Neural crest cell (in vitro differentiated cells): Measurements from ENCODE around the gene SRP68. TPM values are rescaled to one million over a fixed set of nuclear protein-coding genes. Genes with fewer than 3 reads are reported as not detected.
A peak's percentile ranks its signal among the peaks of the same experiment; 100 is the strongest.

Experiments
- DNase-seq: peaks from one replicate; pipeline ENCODE4 v3.0.0; 2021; ENCODE audit warnings: low read depth, mixed read lengths, low spot score
- H3K27ac Mint-ChIP-seq: one replicate; pipeline ENCODE4 v1.8.0; 2021; ENCODE audit warnings: mild to moderate bottlenecking, mixed read lengths; ENCODE audit not compliant: unreplicated experiment
- H3K27me3 Mint-ChIP-seq: 2 replicates; pipeline ENCODE4 v1.8.0; 2021; ENCODE audit warnings: low read depth, mild to moderate bottlenecking, mixed read lengths
- H3K36me3 Mint-ChIP-seq: 2 replicates; pipeline ENCODE4 v1.8.0; 2021; ENCODE audit warnings: low read depth, mild to moderate bottlenecking, mixed read lengths
- H3K4me1 Mint-ChIP-seq: 2 replicates; pipeline ENCODE4 v1.8.0; 2021; ENCODE audit warnings: mixed read lengths
- H3K4me3 Mint-ChIP-seq: one replicate; pipeline ENCODE4 v1.8.0; 2021; ENCODE audit warnings: mild to moderate bottlenecking, mixed read lengths
- H3K9me3 Mint-ChIP-seq: 2 replicates; pipeline ENCODE4 v1.8.0; 2021; ENCODE audit warnings: mixed read lengths
- total RNA-seq: library from RNA; stranded (reverse); gene quantifications from 2 replicates; pipeline ENCODE4 v1.2.1, GENCODE V29; 2021
- TF ChIP-seq, protein P1 (sequence below): fragments of 200-600 bp; sonication (generic); conservative IDR thresholded peaks from 2 replicates; pipeline ENCODE4 v1.5.0; 2021; ENCODE audit warnings: antibody characterized with exemption, mild to moderate bottlenecking

Gene SRP68
- total RNA-seq, 1 donor from 2014 or later: 91.6 TPM

DNA sequence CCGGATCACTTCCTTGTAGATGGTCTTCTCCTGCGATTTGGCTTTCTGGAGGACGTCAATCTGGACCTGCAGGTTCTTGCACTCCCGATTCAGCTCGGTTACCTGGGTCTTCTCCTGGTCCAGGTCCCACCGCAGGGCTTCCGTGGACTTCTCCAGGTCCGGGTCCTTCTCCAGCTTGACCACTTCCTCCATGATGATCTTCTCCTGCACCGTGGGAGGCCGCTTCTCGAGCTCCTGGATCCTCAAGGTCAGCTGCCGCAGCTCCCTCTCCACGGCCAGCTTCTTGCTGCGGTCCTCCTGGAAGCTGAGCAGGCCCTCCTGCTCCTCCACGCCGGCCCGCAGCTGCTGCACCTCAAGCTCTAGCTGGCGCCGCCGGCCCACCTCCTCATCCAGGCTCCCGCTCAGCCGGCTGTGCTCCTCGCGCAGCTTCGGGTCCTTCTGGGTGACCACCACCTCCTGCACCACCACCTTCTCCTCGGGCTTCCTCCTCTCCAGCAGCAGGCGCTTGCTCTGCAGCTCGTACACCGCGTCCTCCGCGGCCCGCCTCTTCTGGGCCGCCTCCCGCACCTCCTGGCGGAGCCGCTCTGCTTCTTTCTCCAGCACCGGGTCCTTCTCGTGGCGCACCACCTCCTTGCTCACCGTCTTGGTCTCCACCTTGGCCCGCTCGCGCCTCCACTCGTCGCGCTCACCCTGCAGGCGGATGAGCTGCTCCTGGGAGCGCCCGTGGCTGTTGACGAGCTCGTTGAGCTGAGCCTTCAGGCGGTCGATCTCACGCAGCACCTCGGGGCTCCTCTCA is 63.5 kb downstream of the SRP68 start:
- TF ChIP-seq, protein P1, sequence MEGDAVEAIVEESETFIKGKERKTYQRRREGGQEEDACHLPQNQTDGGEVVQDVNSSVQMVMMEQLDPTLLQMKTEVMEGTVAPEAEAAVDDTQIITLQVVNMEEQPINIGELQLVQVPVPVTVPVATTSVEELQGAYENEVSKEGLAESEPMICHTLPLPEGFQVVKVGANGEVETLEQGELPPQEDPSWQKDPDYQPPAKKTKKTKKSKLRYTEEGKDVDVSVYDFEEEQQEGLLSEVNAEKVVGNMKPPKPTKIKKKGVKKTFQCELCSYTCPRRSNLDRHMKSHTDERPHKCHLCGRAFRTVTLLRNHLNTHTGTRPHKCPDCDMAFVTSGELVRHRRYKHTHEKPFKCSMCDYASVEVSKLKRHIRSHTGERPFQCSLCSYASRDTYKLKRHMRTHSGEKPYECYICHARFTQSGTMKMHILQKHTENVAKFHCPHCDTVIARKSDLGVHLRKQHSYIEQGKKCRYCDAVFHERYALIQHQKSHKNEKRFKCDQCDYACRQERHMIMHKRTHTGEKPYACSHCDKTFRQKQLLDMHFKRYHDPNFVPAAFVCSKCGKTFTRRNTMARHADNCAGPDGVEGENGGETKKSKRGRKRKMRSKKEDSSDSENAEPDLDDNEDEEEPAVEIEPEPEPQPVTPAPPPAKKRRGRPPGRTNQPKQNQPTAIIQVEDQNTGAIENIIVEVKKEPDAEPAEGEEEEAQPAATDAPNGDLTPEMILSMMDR: no peak
- Mint-ChIP-seq H3K27ac (no peak overlapping the region), H3K4me1 (no peaks in the 10 kb centered on the region), H3K4me3 (no peak overlapping the region), H3K27me3 (no peaks in the 10 kb centered on the region), H3K36me3 (no peaks in the 10 kb centered on the region), H3K9me3 (no peaks in the 10 kb centered on the region)
- DNase-seq: no peak

DNA sequence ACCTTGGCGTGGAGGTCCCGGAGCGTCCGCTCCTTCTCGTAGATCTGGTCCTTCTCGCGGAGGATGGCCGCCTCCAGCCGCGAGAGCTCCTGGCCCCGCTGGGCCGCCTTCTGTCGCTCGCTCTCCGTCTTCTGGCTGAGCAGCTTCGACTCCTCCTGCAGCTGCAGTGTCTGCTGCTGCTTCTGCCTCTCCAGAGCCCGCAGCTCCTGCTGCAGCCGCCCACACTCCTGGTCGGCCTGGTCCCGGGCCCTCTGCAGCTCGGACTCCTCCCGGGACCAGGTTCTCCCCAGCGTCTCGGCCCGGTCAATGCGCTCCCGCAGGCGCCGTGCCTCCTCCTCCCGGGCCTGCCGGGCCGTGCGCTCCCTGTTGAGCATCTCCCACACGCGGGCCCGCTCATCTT is 64.1 kb downstream of the SRP68 start:
- Mint-ChIP-seq H3K4me1 (no peaks in the 10 kb centered on the region), H3K4me3 (no peak overlapping the region), H3K9me3 (no peaks in the 10 kb centered on the region), H3K27me3 (no peaks in the 10 kb centered on the region), H3K27ac (peak overlapping the region; percentile 67), H3K36me3 (no peaks in the 10 kb centered on the region)
- no peak for DNase-seq
- TF ChIP-seq, protein P1: no peak

DNA sequence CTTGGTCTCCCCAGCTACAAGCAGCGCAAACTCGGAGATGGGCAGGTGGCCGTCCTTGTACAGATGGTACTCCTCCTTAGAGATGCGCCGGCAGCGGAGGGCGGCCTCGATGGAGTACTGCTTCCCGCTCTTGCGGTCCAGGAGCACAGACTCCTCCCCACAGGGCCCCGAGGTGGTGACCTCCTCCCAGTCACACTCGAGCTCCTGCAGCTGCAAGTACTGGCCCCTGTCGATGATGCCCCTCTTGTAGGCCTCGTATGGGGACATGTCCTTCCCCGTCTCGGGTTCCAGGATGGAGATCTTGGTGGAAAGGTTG is 64.5 kb downstream of the SRP68 start:
- Mint-ChIP-seq H3K9me3 (no peaks in the 10 kb centered on the region), H3K4me3 (no peak overlapping the region), H3K27ac (peak overlapping the region; percentile 67), H3K4me1 (no peaks in the 10 kb centered on the region), H3K36me3 (no peaks in the 10 kb centered on the region), H3K27me3 (no peaks in the 10 kb centered on the region)
- DNase-seq: no peak
- TF ChIP-seq, protein P1: no peak

DNA sequence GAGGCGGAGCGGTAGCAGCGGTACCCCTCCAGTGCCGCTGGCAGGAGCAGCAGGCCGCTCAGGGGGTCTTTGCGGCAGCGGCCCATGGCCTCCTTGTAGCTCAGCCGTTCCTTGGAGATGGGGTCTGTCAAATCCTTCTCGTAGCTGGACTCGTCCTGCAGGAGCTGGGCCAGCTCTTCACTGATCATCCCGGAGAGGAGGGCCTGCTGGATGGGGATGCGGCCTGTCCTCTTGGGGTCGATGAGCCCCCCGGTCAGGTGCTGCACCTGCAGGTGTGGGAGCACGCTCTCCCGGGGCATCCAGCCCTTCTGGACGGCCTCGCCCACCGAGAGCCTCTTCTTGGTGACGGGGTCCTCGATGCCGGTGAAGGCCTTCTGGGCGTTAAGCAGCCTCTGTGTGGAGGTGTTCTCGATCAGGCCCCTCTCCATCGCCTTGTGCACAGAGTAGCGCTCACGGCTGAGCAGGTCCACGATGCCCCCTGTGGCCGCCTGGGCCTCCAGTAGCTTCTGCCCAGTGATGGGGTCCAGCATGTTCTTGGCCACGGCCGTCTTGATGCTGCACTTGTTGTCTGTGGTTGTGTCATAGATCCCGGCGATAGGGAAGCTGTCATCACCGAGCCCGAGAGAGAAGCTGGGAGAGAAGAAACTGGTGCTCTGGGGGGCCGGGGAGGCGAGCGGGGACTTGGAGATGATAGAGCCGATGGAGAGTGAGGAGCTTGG is 65.0 kb downstream of the SRP68 start:
- no peak for DNase-seq
- Mint-ChIP-seq H3K27ac (no peak overlapping the region), H3K9me3 (no peaks in the 10 kb centered on the region), H3K4me3 (no peak overlapping the region), H3K4me1 (no peaks in the 10 kb centered on the region), H3K27me3 (no peaks in the 10 kb centered on the region), H3K36me3 (no peaks in the 10 kb centered on the region)
- TF ChIP-seq, protein P1: no peak

DNA sequence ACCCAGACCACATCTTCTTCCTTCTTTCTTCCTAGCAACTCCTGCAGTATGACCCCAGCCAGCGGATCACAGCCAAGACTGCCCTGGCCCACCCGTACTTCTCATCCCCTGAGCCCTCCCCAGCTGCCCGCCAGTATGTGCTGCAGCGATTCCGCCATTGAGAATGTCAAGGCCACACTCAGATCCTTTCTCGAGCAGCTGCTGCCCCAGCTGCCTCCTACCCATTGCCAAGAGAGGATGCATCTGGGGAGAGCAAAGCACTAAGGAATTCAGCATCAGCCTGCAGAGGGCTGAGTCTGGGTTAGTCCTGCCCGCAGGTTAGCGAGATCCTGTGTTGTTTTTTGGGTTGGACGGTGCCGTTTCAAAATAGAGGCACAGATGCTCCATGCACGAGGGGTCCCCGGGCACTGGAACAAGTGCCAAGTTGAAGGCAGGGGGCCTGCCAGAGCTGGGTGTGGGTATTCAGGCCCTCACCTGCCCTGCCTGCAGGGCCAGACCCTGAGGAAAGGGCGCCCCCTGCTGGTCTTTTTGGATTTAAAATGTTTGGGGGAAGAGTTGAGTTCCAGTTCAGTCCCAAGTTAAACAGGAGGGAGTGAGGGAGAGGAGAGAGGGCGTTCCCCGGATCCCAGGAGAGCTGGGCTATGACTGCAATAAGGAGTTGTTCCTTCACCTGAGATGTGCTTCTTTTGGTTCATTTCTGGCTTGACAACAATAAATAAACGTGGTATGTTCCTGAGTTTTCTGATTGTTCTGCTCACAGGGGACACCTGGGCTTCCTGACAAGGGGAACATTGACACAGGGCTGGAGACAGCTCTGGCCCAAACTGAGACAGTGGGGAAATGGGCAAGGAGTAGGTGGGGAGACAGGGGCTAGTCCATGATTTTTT is 66.8 kb downstream of the SRP68 start:
- DNase-seq: peak; percentile 84
- Mint-ChIP-seq H3K4me3 (no peak overlapping the region), H3K27ac (peak overlapping the region; percentile 84), H3K4me1 (no peaks in the 10 kb centered on the region), H3K27me3 (no peaks in the 10 kb centered on the region), H3K9me3 (no peaks in the 10 kb centered on the region), H3K36me3 (no peaks in the 10 kb centered on the region)
- TF ChIP-seq, protein P1: peak; percentile 87
